GM21360 (cell line): ENCODE results near the gene TEN1.
"Not testable (repeated sequence)": the region's sequence is repeated elsewhere in the genome, so short reads cannot be mapped to it uniquely, and the experiment has no call there.

ENCODE experiments used
- ATAC-seq: cut with Tn5 transposase; IDR thresholded peaks from one replicate; pipeline ENCODE4 v1.9.1; 2021; ENCODE audit warnings: mild to moderate bottlenecking, moderate library complexity; ENCODE audit not compliant: unreplicated experiment

Gene TEN1

GRCh38 chr17:76024353-76024752 is 45.3 kb downstream of the TEN1 start:
- no peak for ATAC-seq

GRCh38 chr17:76025294-76025693 is 46.3 kb downstream of the TEN1 start:
- ATAC-seq: no peak

- no peak for ATAC-seq
Observed at GRCh38 chr17:76026714-76027158, 47.7 kb downstream of the TEN1 start.

GRCh38 chr17:76027159-76027839 is 48.3 kb downstream of the TEN1 start, which contains the start of gene EVPL:
Gene EVPL (minus strand): TSS chr17:76027306. CDS start chr17:76027198, 108 bp downstream.
- no peak for ATAC-seq

GRCh38 chr17:76032073-76032779 is 53.2 kb downstream of the TEN1 start:
- no peak for ATAC-seq

GRCh38 chr17:76032780-76033108 is 53.7 kb downstream of the TEN1 start:
- no peak for ATAC-seq

- ATAC-seq: no peak
Observed at GRCh38 chr17:76033139-76033538, 54.1 kb downstream of the TEN1 start.

GRCh38 chr17:76034428-76035350 is 55.6 kb downstream of the TEN1 start:
- ATAC-seq: no peak

- ATAC-seq: no peak
Observed at GRCh38 chr17:76036497-76037261, 57.6 kb downstream of the TEN1 start.

- ATAC-seq: no peak
Observed at GRCh38 chr17:76038050-76038449, 59.0 kb downstream of the TEN1 start.

- no peak for ATAC-seq
Observed at GRCh38 chr17:76039121-76039520, 60.1 kb downstream of the TEN1 start.

GRCh38 chr17:76040376-76040775 is 61.3 kb downstream of the TEN1 start:
- no peak for ATAC-seq

- not testable (repeated sequence) for ATAC-seq
Observed at GRCh38 chr17:76042868-76043267, 63.8 kb downstream of the TEN1 start.

GRCh38 chr17:76044475-76045007 is 65.5 kb downstream of the TEN1 start:
- ATAC-seq: not testable (repeated sequence)

GRCh38 chr17:76046064-76046463 is 67.0 kb downstream of the TEN1 start:
- ATAC-seq: no peak

GRCh38 chr17:76048025-76048605 is 69.1 kb downstream of the TEN1 start:
- ATAC-seq: no peak

GRCh38 chr17:76048711-76049110 is 69.7 kb downstream of the TEN1 start:
- ATAC-seq: no peak

GRCh38 chr17:76049239-76049638 is 70.2 kb downstream of the TEN1 start:
- ATAC-seq: no peak

- no peak for ATAC-seq
Observed at GRCh38 chr17:76049836-76050537, 70.9 kb downstream of the TEN1 start.
